Mesendoderm (in vitro differentiated cells): Measurements from ENCODE around the gene EGFR.
A peak's percentile ranks its signal among the peaks of the same experiment; 100 is the strongest.

Source experiments
- DNase-seq: peaks from one replicate; pipeline ENCODE4 v3.0.0; 2013
- H2AK5ac ChIP-seq: 2 replicates; pipeline ENCODE4 v1.6.1; 2013; ENCODE audit warnings: low read length, inconsistent platforms
- H2BK120ac ChIP-seq: 2 replicates; pipeline ENCODE4 v1.6.1; 2013; ENCODE audit warnings: low read depth, mild to moderate bottlenecking, low read length, moderate library complexity, mixed read lengths
- H2BK15ac ChIP-seq: replicated peaks from 2 replicates; pipeline ENCODE4 v1.6.1; 2013; ENCODE audit warnings: low read depth, mild to moderate bottlenecking, moderate library complexity
- H2BK5ac ChIP-seq: 2 replicates; pipeline ENCODE4 v1.6.1; 2013; ENCODE audit warnings: low read length, inconsistent platforms
- H3K18ac ChIP-seq: 2 replicates; pipeline ENCODE4 v1.6.1; 2013; ENCODE audit warnings: mild to moderate bottlenecking, low read length, mixed read lengths
- H3K23ac ChIP-seq: one replicate; pipeline ENCODE4 v1.6.1; 2013; ENCODE audit warnings: low read length
- H3K27ac ChIP-seq: 2 replicates; pipeline ENCODE4 v1.5.1; 2013; ENCODE audit warnings: low read depth, mild to moderate bottlenecking, inconsistent platforms, low read length, moderate library complexity
- H3K27me3 ChIP-seq: 2 replicates; pipeline ENCODE4 v1.6.1; 2013; ENCODE audit warnings: low read length, control low read depth, mild to moderate bottlenecking, inconsistent platforms; ENCODE audit not compliant: insufficient read depth, poor library complexity
- H3K36me3 ChIP-seq: 2 replicates; pipeline ENCODE4 v1.6.1; 2013; ENCODE audit warnings: low read length, inconsistent platforms; ENCODE audit not compliant: control insufficient read depth, insufficient read depth
- H3K4ac ChIP-seq: one replicate; pipeline ENCODE4 v1.6.1; 2013; ENCODE audit warnings: low read depth, mild to moderate bottlenecking, low read length, moderate library complexity
- H3K4me1 ChIP-seq: 2 replicates; pipeline ENCODE4 v1.6.1; 2013; ENCODE audit warnings: low read depth, low read length, inconsistent platforms; ENCODE audit not compliant: control insufficient read depth
- H3K4me2 ChIP-seq: 2 replicates; pipeline ENCODE4 v1.6.1; 2013; ENCODE audit warnings: low read length
- H3K4me3 ChIP-seq: 2 replicates; pipeline ENCODE4 v1.5.1; 2013; ENCODE audit warnings: mild to moderate bottlenecking, low read length
- H3K56ac ChIP-seq: one replicate; pipeline ENCODE4 v1.6.1; 2013; ENCODE audit warnings: low read length
- H3K79me1 ChIP-seq: 2 replicates; pipeline ENCODE4 v1.6.1; 2013; ENCODE audit warnings: low read length, inconsistent platforms
- H3K79me2 ChIP-seq: 2 replicates; pipeline ENCODE4 v1.6.1; 2013; ENCODE audit warnings: mild to moderate bottlenecking, low read length; ENCODE audit not compliant: control insufficient read depth, insufficient read depth
- H3K9ac ChIP-seq: 2 replicates; pipeline ENCODE4 v1.6.1; 2013; ENCODE audit warnings: low read length, inconsistent platforms
- H4K5ac ChIP-seq: one replicate; pipeline ENCODE4 v1.6.1; 2013; ENCODE audit warnings: low read length
- H4K8ac ChIP-seq: one replicate; pipeline ENCODE4 v1.6.1; 2013; ENCODE audit warnings: low read depth, mild to moderate bottlenecking, control low read depth, low read length, moderate library complexity
- WGBS: extraction: QIAGEN DNeasy Blood & Tissue Kit; methylation state at CpG from one replicate; pipeline ENCODE4 v1.1.7; 2013; ENCODE audit warnings: low lambda C conversion rate, missing lambda C conversion rate; ENCODE audit not compliant: insufficient coverage; ENCODE audit errors: extremely low coverage; 5-methylcytosine and 5-hydroxymethylcytosine counted together

The EGFR gene

GRCh38 chr7:55097100-55097499 lies 78.3 kb downstream of the EGFR start:
- Histone ChIP-seq H3K27me3 (no peaks in the 10 kb centered on the region), H3K4me1 (no peaks in the 10 kb centered on the region), H3K27ac (no peak overlapping the region), H2AK5ac (no peak overlapping the region), H3K56ac (no peak overlapping the region), H3K36me3 (no peaks in the 10 kb centered on the region), H4K8ac (no peak overlapping the region), H4K5ac (no peak overlapping the region), H3K23ac (no peak overlapping the region), H3K79me1 (no peaks in the 10 kb centered on the region), H2BK5ac (no peak overlapping the region), H3K9ac (no peak overlapping the region), H3K4me3 (no peak overlapping the region), H3K4me2 (no peak overlapping the region), H3K4ac (no peak overlapping the region), H3K18ac (no peak overlapping the region), H2BK120ac (no peak overlapping the region), H3K79me2 (no peaks in the 10 kb centered on the region), H2BK15ac (no peak overlapping the region)
- WGBS: no CpG with 5 or more reads among the region's 4 CpGs
- DNase-seq: no peak

- DNase-seq: no peak
- Histone ChIP-seq H3K79me2 (no peaks in the 10 kb centered on the region), H3K36me3 (no peaks in the 10 kb centered on the region), H2BK15ac (no peak overlapping the region), H4K8ac (no peak overlapping the region), H3K23ac (no peak overlapping the region), H3K9ac (no peak overlapping the region), H3K4ac (no peak overlapping the region), H3K79me1 (no peaks in the 10 kb centered on the region), H3K4me3 (no peak overlapping the region), H2BK5ac (no peak overlapping the region), H4K5ac (no peak overlapping the region), H3K4me2 (no peak overlapping the region), H3K4me1 (no peaks in the 10 kb centered on the region), H3K27ac (no peak overlapping the region), H3K56ac (no peak overlapping the region), H2AK5ac (no peak overlapping the region), H2BK120ac (no peak overlapping the region), H3K27me3 (no peaks in the 10 kb centered on the region), H3K18ac (no peak overlapping the region)
- WGBS: no CpG with 5 or more reads among the region's 9 CpGs
Observed at GRCh38 chr7:55099066-55099820, 80.4 kb downstream of the EGFR start.

DNA sequence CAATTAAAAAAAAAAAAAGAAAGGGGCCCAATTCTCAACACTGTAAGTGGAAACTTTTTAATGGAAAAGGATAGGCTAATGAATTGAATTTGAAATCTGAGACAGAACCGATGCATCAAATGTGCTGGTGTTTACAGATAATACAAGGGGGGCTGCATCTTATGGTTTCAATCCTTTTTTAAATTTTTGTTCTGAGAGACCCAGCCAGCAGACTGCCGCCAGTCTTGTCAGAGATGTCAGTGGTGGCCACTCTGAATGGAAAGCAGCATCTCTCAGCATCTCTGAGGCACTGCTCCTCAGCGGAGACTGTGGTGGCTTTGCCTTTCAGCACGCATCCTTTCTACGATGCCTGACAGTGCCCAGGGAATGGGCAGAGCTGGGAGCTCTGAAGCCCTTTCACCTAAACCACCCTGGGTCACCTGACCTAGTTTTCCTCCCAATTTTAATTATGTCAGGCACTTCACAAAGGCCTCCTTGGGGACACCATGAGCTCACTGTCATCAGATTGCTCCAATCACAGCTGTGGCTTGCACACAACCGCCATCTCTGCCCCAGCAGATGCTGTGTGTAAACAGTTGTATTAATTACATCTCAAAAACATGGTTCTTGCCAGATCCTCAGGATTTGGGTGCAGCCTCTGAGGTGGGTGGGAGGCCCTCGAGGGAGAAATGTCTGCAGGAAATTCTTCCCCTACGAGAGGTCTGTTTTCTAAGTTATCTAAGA lies 81.2 kb downstream of the EGFR start:
- no peak overlapping the region for H4K5ac ChIP-seq
- H3K27me3 ChIP-seq: no peaks in the 10 kb centered on the region
- H2BK5ac ChIP-seq: no peak overlapping the region
- no peak overlapping the region for H3K27ac ChIP-seq
- H3K36me3 ChIP-seq: no peaks in the 10 kb centered on the region
- H3K4me1 ChIP-seq: no peaks in the 10 kb centered on the region
- no peak overlapping the region for H3K4me3 ChIP-seq
- H2BK15ac ChIP-seq: no peak overlapping the region
- no peak overlapping the region for H2AK5ac ChIP-seq
- H3K79me1 ChIP-seq: no peaks in the 10 kb centered on the region
- H3K79me2 ChIP-seq: no peaks in the 10 kb centered on the region
- no peak for DNase-seq
- no peak overlapping the region for H3K18ac ChIP-seq
- no peak overlapping the region for H3K4me2 ChIP-seq
- no peak overlapping the region for H2BK120ac ChIP-seq
- no peak overlapping the region for H3K23ac ChIP-seq
- WGBS: no CpG with 5 or more reads among the region's 8 CpGs
- H3K4ac ChIP-seq: no peak overlapping the region
- no peak overlapping the region for H3K9ac ChIP-seq
- H3K56ac ChIP-seq: no peak overlapping the region
- H4K8ac ChIP-seq: no peak overlapping the region

- no CpG with 5 or more reads among the region's 21 CpGs for WGBS
Observed at GRCh38 chr7:55100544-55101327, 81.9 kb downstream of the EGFR start.

DNA sequence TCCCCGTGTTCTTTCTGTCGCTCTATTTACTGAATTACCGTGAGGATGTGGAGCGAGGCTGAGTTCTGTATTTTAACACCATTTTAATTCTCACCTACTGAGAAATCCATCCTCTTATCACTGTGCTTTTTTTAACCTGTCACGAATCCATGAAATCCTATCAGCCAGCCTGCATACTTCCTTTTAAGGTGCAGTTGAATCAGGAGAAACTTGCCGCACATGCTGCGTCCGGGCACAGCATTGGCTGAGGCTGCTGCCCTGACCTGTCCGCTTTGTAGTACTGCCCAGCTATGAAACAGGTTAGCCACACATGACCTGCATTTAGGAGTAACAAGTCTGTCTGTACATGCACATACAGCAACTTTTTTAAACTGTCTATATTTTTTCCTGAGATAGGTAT lies 82.5 kb downstream of the EGFR start:
- H3K36me3 ChIP-seq: no peaks in the 10 kb centered on the region
- DNase-seq: no peak
- no peak overlapping the region for H3K4ac ChIP-seq
- H4K5ac ChIP-seq: no peak overlapping the region
- no peaks in the 10 kb centered on the region for H3K79me2 ChIP-seq
- H2BK15ac ChIP-seq: no peak overlapping the region
- H3K4me1 ChIP-seq: no peaks in the 10 kb centered on the region
- no peak overlapping the region for H3K4me2 ChIP-seq
- H4K8ac ChIP-seq: no peak overlapping the region
- H3K27me3 ChIP-seq: no peaks in the 10 kb centered on the region
- peak overlapping the region; percentile 25 for H3K56ac ChIP-seq
- no peaks in the 10 kb centered on the region for H3K79me1 ChIP-seq
- H3K4me3 ChIP-seq: no peak overlapping the region
- H3K27ac ChIP-seq: no peak overlapping the region
- H3K23ac ChIP-seq: no peak overlapping the region
- WGBS: no CpG with 5 or more reads among the region's 9 CpGs
- H2AK5ac ChIP-seq: no peak overlapping the region
- no peak overlapping the region for H3K18ac ChIP-seq
- H2BK5ac ChIP-seq: no peak overlapping the region
- H3K9ac ChIP-seq: no peak overlapping the region
- H2BK120ac ChIP-seq: no peak overlapping the region

More at GRCh38 chr7:55100544-55101327, 81.9 kb downstream of the EGFR start:
- H3K4me2 ChIP-seq: no peak overlapping the region
- no peak overlapping the region for H3K23ac ChIP-seq
- no peak overlapping the region for H2BK5ac ChIP-seq
- H3K4me1 ChIP-seq: no peaks in the 10 kb centered on the region
- no peak overlapping the region for H2BK15ac ChIP-seq
- no peak overlapping the region for H4K5ac ChIP-seq
- no peaks in the 10 kb centered on the region for H3K79me2 ChIP-seq
- no peaks in the 10 kb centered on the region for H3K79me1 ChIP-seq
- no peak overlapping the region for H3K4me3 ChIP-seq
- no peak overlapping the region for H3K18ac ChIP-seq
- no peak overlapping the region for H3K27ac ChIP-seq
- H2BK120ac ChIP-seq: no peak overlapping the region
- H3K36me3 ChIP-seq: no peaks in the 10 kb centered on the region
- no peak overlapping the region for H3K56ac ChIP-seq
- no peak overlapping the region for H3K4ac ChIP-seq
- no peak overlapping the region for H4K8ac ChIP-seq
- no peak overlapping the region for H2AK5ac ChIP-seq
- no peak overlapping the region for H3K9ac ChIP-seq
- H3K27me3 ChIP-seq: no peaks in the 10 kb centered on the region
- DNase-seq: no peak
